ENCODE results near the gene HAUS2.
"Not testable (repeated sequence)": the region's sequence is repeated elsewhere in the genome, so short reads cannot be mapped to it uniquely, and the experiment has no call there.

HAUS2 gene

DNA sequence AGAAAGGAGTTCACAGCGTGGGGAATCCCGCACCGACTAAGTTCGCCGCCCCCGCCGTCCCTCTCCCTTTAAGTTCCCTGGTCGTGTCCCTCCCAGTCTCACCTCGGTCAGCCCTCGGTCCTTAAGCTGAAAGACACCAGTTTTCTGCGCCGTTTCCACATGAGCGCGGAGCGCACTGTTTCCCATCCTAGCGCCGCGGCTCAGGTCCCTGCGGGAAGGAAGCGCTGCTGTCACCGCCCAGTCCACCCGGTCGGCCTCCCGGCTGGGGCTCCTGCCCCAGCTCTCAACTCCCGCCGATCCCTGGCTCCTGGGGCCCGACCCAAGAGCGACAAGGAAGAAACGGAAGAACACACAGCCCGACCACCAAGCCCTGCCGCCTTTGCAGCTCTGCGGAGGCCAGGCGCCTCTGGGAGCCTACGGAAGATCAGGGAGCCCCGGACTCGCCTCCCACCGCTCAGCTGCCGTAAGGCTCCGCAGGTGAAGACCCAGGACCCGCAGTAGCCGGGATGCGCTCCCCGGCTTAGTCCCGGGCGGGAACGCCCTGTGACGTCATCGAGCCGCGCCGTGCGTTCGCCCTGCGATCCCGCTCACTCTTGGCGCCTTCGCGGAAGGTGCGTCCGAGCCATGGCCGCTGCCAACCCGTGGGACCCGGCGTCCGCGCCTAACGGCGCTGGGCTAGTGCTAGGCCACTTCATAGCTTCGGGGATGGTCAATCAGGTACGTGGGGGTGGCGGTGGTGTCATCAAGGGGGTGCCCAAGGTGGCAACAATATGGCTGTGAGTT lies at the start of gene HAUS2, which contains the start of gene LRRC57:
Gene HAUS2 (plus strand): TSS at position 590 of the 783 bp plus-strand sequence. CDS start 35 bp downstream, at position 625.
Gene LRRC57 (minus strand): TSS at position 545 of the 783 bp plus-strand sequence. CDS start 359 bp downstream, at position 186.
- DNase-seq: peak; percentile 46 to 75

DNA sequence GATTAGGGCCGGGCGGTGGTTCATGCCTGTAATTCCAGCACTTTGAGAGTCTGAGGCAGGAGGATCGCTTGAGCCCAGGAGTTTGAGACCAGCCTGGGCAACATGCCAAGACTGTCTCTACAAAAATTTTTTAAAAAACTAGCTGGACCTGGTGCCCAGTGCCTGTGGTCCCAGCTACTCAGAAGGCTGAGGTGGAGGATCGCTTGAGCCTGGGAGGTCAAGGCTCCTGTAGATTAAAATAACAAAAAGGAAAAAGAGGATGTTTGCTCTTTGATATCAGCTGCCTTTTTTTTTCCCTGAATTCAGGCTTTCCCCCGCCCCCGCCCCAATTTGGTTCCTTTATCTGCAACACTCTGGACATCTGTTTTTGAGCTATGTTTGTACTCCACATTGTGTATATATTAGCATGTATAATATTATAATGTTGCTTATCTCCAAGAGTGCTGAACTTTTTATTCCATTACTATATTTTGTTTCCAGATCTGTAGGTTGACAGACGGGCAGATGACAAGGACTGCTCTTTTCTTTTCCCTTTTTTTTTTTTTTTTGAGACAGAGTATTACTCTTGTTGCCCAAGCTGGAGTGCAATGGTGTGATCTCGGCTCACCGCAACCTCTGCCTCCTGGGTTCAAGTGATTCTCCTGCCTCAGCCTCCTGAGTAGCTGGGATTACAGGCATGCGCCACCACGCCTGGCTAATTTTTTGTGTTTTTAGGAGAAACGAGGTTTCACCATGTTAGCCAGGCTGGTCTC lies 48.6 kb upstream of the HAUS2 start:
- DNase-seq: no peak

DNA sequence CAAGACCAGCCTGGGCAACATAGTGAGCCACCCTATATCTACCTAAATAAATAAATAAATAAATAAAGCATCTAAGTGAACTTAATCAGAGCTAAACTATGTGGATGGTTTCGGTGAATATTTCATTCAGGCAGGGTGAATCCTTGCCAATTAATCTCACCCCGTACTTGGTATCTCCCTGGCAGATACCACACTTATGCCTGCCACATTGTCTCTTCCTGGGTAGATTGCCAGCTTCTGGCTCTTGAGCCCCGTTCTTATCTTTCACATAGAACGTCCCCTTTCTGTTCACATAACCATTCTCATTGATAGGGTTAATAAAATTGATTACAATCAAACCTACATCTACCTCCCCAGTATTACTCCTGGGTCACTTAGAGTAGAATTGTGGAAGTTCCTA lies 46.2 kb upstream of the HAUS2 start:
- no peak for DNase-seq

DNA sequence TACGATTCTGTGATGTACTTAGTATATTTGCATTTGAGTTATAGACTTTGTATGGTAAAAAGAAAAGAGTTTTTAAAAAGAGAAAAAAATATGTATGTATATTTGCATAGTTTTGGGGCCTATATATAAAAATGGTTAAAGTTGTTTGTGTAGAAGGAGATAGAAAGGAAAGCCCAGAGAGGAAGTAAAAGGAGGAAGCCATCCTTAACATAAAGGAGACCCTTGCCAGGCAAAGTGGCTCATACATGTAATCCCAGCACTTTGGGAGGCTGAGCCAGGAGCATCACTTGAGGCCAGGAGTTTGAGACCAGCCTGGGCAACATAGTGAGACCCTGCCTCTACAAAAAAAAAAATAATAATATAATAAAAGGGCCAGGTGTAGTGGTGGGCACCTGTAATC lies 44.8 kb upstream of the HAUS2 start:
- DNase-seq: no peak

DNA sequence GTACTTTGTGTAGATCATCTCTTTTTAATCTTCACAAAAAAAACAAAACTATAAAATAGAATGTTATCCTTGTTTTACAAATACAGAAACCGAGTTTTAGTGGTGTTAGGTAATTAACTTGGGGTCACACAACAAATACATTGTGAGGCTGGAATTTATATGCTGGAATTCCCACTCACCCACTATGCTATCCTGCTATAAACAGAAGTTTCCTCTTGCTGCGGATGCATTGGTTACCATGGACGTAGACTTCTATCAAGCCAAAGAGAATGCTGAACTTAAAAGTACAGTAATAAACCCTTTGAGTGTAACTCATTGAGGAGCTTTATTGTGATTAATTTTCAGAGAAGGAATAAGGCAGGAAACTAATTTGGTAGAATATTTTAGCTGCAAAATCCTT lies 44.0 kb upstream of the HAUS2 start:
- no peak for DNase-seq

DNA sequence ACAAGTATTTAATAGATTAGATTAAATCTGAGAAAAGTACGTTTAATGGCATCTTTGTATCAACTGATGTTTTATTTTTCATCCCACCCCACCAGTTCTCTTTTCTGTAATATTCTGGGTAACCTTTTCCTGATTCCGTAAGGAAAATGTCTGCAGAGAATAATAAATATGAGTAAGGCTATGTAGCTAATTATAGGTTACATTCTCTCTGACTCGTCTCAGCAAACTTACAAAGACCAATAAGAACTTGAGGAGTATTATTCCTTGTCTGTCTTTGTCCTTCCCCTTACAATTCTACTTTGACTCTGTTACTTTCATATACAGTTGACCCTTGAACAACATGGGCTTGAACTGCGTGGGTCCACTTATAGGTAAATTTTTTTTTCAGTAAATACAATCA lies 41.1 kb upstream of the HAUS2 start:
- no peak for DNase-seq

DNA sequence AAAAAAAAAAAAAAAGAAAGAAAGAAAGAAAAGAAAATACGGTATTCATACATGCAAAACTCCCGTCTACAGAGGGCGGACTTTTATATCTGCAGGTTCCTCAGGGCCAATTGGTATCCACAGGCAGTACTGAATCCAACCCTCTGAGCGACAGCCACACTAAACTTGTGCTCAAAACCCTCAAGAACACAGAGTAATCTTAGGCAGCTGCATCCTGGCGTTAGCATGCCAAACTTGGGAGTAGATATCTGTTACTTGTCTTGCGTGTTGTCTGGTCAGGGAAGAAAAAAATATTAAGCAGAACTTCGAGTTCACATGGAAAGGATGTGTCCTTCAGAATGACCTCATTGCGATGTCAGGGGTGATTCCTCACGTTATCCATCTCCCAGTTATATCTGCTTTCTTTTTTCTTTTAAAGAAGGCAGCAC lies 40.4 kb upstream of the HAUS2 start:
- no peak for DNase-seq

DNA sequence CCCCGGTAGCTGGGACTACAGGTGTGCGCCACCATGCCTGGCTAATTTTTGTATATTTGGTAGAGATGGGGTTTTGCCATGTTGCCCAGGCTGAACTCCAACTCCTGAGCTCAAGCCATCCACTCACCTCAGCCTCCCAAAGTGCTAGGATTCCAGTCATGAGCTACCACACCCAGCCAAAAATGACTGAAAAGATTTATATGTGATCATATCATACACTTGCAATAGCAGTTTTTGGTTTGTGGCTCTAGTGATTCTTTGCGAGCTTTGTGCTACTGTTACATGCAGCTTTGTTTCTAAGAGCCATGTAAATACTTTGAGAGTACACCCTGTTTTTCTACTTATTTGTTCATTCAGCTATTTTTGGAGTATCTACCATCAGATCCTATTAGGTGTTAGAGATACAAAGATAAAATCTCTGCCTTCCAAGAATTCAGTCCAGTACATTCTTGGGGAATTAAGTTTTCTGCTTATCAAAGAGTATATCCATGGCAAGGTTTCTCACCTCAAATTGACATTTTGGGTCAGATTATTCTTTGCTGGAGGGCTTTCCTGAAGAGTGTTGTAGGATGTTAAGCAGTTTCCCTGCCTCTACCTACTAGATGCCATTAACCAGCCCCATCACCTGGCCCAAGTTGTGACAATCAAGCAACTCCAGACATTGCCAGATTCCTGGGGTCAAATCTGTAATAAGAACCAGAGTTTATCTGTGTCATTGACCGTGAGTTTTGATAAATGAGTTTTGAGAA lies 38.2 kb upstream of the HAUS2 start:
- no peak for DNase-seq

DNA sequence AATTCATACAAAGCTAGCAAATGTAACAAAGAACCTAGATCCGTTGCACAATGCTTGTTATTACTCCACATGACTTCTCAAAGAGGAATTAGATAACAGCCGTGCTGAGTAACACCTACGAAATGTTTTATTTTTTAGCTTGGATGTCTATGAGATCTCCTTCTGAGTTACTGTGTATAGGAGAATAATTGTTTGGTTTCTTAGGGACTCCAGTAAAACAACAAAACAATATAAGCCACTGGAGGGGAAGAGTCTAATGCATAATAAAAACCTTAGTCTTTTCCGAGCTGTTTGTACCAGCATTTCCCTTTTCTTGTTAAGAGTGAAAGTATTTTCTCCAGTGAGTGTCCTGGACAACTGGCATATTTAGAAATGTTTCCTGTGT lies 37.6 kb upstream of the HAUS2 start:
- no peak for DNase-seq

DNA sequence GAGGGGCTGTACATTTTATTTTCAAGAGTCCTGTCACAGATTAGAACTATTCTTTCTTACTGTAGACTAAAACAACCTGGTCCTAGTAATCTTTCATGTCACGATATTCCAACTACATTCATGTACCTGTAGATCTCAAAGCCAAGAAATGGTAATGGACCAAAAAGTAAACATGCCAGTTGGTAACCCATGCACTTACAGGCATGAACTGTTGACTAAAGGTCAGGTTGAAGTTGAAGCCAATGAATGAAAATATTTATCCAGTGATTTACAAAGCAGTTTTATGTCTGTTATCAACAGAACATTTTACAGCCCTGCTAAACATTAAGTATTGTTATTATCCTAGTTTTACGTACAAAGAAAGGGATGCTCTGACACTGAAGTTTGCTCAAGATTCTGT lies 25.3 kb upstream of the HAUS2 start:
- DNase-seq: no peak

DNA sequence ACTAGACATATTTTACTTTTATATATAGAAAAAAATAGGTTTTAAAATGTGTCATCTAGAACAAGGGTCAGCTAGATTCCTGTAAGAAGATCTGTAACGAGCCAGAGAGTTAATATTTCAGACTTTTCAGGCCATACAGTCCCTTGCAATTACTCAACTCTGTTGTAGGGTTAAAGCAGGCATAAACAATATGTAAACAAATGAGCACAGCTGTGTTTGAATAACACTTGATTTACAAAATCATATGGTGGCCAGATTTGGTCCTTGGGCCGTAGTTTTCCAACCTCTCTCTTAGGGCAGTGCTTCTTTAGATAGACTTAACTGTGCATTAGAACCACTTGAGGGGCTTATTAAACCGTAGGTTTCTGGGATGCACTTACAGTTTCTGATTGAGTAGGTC lies 19.7 kb upstream of the HAUS2 start:
- DNase-seq: no peak

DNA sequence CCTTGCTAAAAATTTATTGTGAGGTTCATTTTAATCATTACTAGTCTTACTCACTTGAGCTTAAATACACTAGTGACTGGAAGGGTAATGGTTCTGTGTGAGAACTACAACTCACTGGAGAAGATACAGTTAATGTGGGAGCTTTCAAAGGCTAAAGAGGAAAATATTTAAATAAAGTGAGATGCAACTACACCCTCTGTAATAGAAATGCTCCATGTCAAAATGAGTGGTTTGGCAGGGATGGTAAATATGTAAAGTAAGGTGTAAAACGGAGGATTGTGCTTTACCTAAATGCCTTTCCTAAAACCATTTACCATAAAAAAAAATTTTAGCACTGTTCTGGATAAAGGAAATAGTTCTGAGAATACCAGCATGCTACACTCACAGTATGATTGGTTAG lies 15.4 kb upstream of the HAUS2 start:
- no peak for DNase-seq

DNA sequence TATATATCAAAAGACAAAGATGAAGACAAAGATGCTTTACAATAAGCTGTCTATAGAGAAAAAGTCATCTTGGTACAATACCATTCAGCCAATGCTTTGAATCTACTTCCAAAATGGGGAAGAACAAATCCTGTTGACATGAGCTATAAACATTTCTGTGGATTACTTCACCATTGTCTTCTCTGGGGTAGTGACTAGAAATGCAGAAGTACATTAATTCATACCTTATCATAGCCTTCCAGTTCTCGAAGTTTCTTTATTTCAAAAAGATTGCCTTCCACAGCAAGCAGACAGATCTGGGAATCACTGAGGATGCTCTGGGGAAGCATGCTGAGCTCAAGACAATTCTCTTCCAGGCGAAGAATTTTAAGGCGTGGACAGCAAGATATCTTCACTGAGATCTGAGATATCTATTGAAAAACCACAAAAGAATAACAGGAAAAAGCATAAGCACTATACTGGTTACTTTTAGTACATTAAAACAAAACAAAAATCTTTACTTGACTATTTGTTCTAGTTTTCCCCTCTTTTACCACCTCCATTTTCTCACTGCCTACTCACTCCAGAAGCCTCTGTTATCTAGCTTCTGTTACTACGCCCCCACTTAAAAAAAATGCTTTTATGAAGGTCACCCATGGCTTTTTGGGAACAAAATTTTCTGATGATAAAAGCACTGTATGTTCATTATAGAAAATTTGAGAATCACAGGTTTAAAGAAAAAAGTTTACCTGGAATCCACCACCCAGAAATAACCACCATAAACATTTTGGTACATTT lies 3.6 kb upstream of the HAUS2 start:
- no peak for DNase-seq

DNA sequence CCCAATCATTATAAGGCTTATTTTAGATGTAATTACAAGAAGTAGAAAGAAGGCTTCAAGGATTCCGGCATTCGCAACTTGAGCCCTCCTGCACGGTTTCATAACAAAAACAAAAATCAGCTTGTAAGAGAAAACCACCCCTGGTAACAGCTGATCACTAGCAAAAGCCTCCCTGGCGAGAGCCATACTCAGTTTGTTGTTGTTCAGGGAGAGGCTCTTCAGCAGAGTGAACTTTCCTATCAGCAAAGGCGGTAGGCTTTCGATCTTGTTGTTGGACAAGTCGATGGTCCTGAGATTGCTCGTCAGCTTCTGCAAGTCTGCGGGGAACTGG lies 755 bp upstream of the HAUS2 start:
- DNase-seq: no peak

DNA sequence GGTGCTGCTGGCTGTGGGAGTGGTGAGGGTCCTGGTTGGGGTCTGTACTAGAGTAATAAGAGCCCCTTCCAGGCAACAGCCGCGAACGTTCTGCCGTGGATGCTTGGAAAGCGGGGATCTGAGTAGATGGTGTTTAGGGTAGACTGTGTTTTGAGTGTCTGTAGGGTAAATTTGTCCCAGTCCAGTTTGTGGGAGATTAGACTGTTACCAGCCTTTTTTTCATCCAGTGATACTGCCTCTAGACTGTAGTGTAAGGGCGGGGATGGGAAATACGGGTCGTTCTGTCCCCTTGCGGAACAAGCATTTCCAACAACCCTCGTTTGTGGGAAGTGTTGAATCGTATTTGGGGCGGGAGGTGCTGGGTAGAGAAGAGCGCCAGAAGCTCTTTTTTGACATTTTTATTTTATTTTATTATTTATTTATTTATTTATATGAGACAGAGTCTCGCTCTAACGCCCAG lies 424 bp downstream of the HAUS2 start:
- DNase-seq: no peak

DNA sequence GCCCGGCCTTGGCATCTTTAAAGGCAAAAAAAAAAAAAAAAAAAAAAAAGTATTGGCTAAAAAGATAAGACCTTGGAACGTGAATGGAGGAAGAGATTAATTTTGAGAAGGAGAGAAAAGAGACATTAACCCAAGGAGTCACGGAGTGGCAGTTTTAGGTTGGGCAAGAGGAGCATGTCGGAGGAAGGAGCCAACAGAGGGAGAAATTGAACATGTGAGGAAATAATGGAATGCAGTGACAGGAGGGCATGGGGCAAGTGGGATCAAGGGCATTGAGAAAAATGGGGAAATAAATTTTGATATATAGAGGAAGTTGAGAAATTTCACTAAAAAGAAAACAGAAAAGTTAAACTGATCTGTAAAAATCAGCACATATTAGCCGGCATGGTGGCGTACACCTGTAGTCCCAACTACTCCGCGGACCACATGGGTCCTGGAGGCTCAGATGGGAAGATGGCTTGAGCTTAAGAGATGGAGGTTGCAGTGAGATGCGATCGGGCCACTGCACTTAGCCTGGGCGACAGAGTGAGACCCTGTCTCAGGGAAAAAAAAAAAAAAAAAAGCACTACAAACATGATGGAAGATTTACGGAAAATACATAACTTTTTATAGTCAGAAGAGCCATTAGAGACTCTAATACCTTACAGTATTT lies 1.2 kb downstream of the HAUS2 start:
- no peak for DNase-seq

DNA sequence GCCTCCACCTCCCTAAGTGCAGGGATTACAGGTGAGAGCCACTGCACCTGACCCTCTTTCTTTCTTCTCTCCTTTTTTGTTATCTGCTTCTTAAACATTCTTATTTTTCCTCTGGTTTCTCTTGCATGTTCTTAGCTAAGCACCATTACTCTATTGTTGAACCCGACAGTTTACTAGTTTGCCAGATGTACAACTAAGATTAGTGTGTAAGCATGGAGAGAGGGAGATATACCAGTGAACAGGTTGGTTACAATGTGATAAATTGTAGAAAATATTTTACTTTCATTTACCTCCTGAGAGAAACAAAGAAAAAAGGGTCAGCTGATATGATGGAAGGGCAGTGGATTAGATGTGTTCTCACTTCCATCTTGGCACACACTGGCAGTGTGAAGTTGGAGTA lies 4.9 kb downstream of the HAUS2 start:
- no peak for DNase-seq

DNA sequence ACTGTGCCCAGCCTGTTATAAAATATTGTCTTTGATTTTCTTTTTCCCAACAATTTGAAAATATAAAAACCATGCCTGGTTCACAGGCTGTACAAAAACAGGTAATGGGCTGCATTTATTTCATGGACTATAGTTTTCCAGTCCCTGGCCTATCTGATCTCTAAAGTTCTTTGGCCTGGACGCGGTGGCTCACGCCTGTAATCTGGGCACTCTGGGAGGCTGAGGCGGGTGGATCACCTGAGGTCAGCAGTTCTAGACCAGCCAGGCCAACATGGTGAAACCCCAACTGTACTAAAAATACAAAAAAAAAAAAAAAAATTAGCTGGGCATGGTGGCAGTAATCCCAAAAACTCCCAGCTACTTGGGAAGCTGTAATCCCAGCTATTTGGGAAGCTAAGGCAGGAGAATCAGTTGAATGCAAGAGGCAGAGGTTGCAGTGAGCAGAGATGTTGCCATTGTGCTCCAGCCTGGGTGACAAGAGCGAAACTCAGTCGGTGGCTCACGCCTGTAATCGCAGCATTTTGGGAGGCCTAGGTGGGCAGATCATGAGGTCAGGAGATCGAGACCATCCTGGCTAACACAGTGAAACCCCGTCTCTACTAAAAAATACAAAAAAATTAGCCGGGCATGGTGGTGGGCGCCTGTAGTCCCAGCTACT lies 8.0 kb downstream of the HAUS2 start:
- not testable (repeated sequence) for DNase-seq

DNA sequence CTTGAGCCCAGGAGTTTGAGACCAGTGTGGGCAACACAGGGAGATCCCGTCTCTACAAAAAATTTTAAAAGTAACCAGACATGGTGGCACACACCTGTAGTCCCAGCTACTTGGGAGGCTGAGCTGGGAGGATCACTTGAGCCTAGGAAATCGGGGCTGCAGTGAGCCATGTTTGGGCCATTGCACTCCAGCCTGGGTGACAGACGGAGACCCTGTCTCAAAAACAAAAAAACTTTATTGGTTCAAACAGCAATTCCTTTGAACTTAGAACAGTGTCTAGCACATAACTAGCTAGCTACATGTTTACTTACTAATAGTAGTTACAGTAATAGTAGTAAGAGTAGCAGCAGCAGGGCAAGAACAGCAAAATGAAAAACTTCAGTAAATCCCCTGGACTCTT lies 10.1 kb downstream of the HAUS2 start:
- no peak for DNase-seq

DNA sequence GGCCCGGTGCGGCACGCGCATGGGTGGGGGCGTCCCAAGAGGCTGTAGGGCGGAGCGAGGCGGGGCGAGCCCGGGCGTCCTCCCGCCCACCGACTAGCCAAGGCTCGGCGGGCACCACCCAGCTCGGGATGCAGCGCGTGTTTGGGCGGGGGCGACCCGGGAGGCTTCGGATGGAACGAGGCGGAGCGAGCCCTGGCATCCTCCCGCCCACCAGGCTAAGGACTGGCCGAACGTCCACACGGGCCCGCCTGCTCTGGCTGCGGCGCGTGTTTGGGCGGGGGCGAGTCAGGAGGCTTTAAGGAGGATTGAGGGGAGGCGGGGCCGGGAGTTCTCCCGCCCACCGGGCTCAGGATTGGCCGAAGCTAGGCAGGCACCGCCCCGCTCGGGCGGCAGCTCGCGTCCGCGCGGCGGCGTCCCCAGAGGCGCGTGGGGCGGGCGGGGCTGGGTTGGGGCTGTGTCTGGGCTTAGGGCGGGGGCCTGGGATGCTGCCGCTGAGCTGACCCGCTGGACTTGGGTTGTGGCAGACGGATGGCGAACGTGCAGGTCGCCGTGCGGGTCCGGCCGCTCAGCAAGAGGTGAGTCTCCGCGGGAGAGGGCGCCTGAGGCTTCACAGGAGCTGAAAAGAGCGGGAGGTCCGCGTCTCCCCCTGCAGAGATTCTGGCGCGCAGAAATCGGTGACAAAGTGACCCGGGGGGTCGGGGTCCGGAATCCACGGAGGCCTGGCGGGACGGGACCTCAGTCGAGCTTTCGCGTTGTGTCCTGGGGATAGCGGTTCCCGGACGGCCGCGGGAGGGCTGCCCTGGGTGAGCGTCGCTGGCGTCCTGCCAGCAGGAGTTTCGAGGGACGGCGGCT lies 26.8 kb downstream of the HAUS2 start, which contains the start of gene STARD9:
Gene STARD9 (plus strand): TSS at position 419 of the 852 bp plus-strand sequence. CDS start 110 bp downstream, at position 529.
- DNase-seq: peak; percentile 88 to 90

Data from NCI-H1930 (cell line).